H1 (cell line): Measurements from ENCODE around the gene ETS1. TPM values are rescaled to one million over a fixed set of nuclear protein-coding genes. Genes with fewer than 3 reads are reported as not detected.

Experiments
- CTCF ChIA-PET: fragments of 300-600 bp; sonication (Branson Sonifier 250); formaldehyde crosslinking; loops from one replicate; lab custom pipeline; 2021; ENCODE audit not compliant: partially characterized antibody; lab: Charles Lee
- POLR2A ChIA-PET: fragments of 300-600 bp; sonication (Branson Sonifier 250); formaldehyde crosslinking; loops from one replicate; lab custom pipeline; 2021; ENCODE audit warnings: inconsistent platforms; ENCODE audit not compliant: partially characterized antibody; lab: Charles Lee
- DNase-seq, 2 experiments: peaks; one replicate each; pipeline versions ENCODE4 v3.0.0 to v3.0.0-alpha.2; 2010 to 2022; ENCODE audit warnings: low spot score in 2 of 2, low read depth in 1 of 2, mixed read lengths in 1 of 2
- FAIRE-seq: peaks from 2 replicates; lab custom pipeline; 2011; peaks lifted over from hg19 to GRCh38; lab: Jason Lieb, UNC
- H2AFZ ChIP-seq: 2 replicates; pipeline ENCODE4 v1.8.1; 2012; ENCODE audit warnings: low read length, inconsistent platforms
- H2AK5ac ChIP-seq: 2 replicates; pipeline ENCODE4 v1.6.1; 2013; ENCODE audit warnings: low read depth, low read length
- H2BK120ac ChIP-seq: replicated peaks from 2 replicates; pipeline ENCODE3; 2013; ENCODE audit warnings: low read depth, low read length, inconsistent platforms
- H2BK12ac ChIP-seq: 2 replicates; pipeline ENCODE4 v1.6.1; 2013; ENCODE audit warnings: low read depth, low read length
- H2BK15ac ChIP-seq: 2 replicates; pipeline ENCODE4 v1.6.1; 2013; ENCODE audit warnings: low read length
- H2BK20ac ChIP-seq: 2 replicates; pipeline ENCODE4 v1.6.1; 2013; ENCODE audit warnings: low read length
- H2BK5ac ChIP-seq: 2 replicates; pipeline ENCODE4 v1.6.1; 2013; ENCODE audit warnings: low read depth, low read length
- H3K14ac ChIP-seq: 2 replicates; pipeline ENCODE4 v1.6.1; 2013; ENCODE audit warnings: inconsistent platforms; ENCODE audit not compliant: insufficient read length
- H3K18ac ChIP-seq: 2 replicates; pipeline ENCODE4 v1.6.1; 2013; ENCODE audit warnings: low read length; ENCODE audit errors: extremely low read depth
- H3K23ac ChIP-seq: 2 replicates; pipeline ENCODE4 v1.6.1; 2013; ENCODE audit warnings: inconsistent platforms; ENCODE audit not compliant: insufficient read length
- H3K23me2 ChIP-seq: 2 replicates; pipeline ENCODE4 v1.6.1; 2013; ENCODE audit warnings: low read depth, low read length
- H3K27ac ChIP-seq: 2 replicates; pipeline ENCODE4 v1.6.1; 2011; ENCODE audit warnings: low read depth, low read length, inconsistent platforms
- H3K27me3 ChIP-seq, 4 experiments: replicated peaks in 1 of 4; 1 replicate in 1 of 4; 2 replicates in 3 of 4; pipeline versions ENCODE4 v1.6.1 to v1.8.1; 2011 to 2013; ENCODE audit warnings: low read length in 3 of 4, mild to moderate bottlenecking in 3 of 4, inconsistent platforms in 2 of 4, mixed read lengths in 2 of 4, moderate library complexity in 1 of 4; ENCODE audit not compliant: control insufficient read depth in 3 of 4, insufficient read depth in 3 of 4; ENCODE audit errors: extremely low read depth in 1 of 4
- H3K36me3 ChIP-seq, 4 experiments: 2 replicates each; pipeline versions ENCODE4 v1.6.1 to v1.8.1; 2011 to 2013; ENCODE audit warnings: mild to moderate bottlenecking in 4 of 4, low read length in 3 of 4, moderate library complexity in 2 of 4, control low read depth in 1 of 4, inconsistent platforms in 1 of 4; ENCODE audit not compliant: insufficient read depth in 4 of 4, control insufficient read depth in 2 of 4
- H3K4ac ChIP-seq: replicated peaks from 2 replicates; pipeline ENCODE3; 2013; ENCODE audit warnings: low read length, low read depth, mixed read lengths, inconsistent platforms; ENCODE audit not compliant: insufficient read length
- H3K4me1 ChIP-seq, 4 experiments: replicated peaks in 1 of 4; 1 replicate in 1 of 4; 2 replicates in 3 of 4; pipeline versions ENCODE4 v1.6.1 to v1.8.1; 2011 to 2013; ENCODE audit warnings: low read length in 3 of 4, inconsistent platforms in 2 of 4, mixed read lengths in 1 of 4; ENCODE audit not compliant: insufficient read depth in 4 of 4, control insufficient read depth in 3 of 4
- H3K4me2 ChIP-seq, 2 experiments: 2 replicates each; pipeline versions ENCODE4 v1.6.1 to v1.8.1; 2011 to 2013; ENCODE audit warnings: low read depth in 2 of 2, low read length in 2 of 2, control low read depth in 1 of 2, inconsistent platforms in 1 of 2, mild to moderate bottlenecking in 1 of 2; ENCODE audit not compliant: insufficient read depth in 1 of 2
- H3K4me3 ChIP-seq, 4 experiments: fragments of 200-600, 300-600 bp in 1 of 4; sonication (generic), shearing (Covaris generic), sonication (Bioruptor Twin) in 1 of 4; 2 replicates each; pipeline versions ENCODE4 v1.5.1 to v1.8.1; 2011 to 2016; ENCODE audit warnings: low read length in 4 of 4, low read depth in 3 of 4, control low read depth in 2 of 4, inconsistent platforms in 2 of 4, mild to moderate bottlenecking in 2 of 4, mixed read lengths in 1 of 4, moderate library complexity in 1 of 4; ENCODE audit not compliant: insufficient read depth in 2 of 4; ENCODE audit errors: extremely low read depth in 1 of 4
- H3K56ac ChIP-seq: replicated peaks from 2 replicates; pipeline ENCODE3; 2013; ENCODE audit warnings: low read depth, mild to moderate bottlenecking, mixed read lengths, low read length, inconsistent platforms; ENCODE audit not compliant: insufficient read length
- H3K79me1 ChIP-seq: 2 replicates; pipeline ENCODE4 v1.6.1; 2013; ENCODE audit warnings: low read depth, low read length, control low read depth
- H3K79me2 ChIP-seq, 2 experiments: 2 replicates each; pipeline versions ENCODE4 v1.6.1 to v1.8.1; 2012 to 2013; ENCODE audit warnings: low read length in 2 of 2, mild to moderate bottlenecking in 2 of 2, inconsistent platforms in 1 of 2; ENCODE audit not compliant: insufficient read depth in 2 of 2, control insufficient read depth in 1 of 2
- H3K9ac ChIP-seq, 4 experiments: replicated peaks in 1 of 4; 1 replicate in 1 of 4; 2 replicates in 3 of 4; pipeline versions ENCODE4 v1.6.1 to v1.8.1; 2011 to 2013; ENCODE audit warnings: low read depth in 3 of 4, low read length in 3 of 4, control low read depth in 2 of 4, mild to moderate bottlenecking in 2 of 4, moderate library complexity in 2 of 4, inconsistent platforms in 1 of 4; ENCODE audit errors: extremely low read depth in 1 of 4
- H3K9me3 ChIP-seq, 2 experiments: 2 replicates each; pipeline versions ENCODE4 v1.6.1 to v1.8.1; 2012 to 2013; ENCODE audit warnings: mild to moderate bottlenecking in 2 of 2, moderate library complexity in 2 of 2, control low read depth in 1 of 2, inconsistent platforms in 1 of 2, low read depth in 1 of 2, low read length in 1 of 2, mixed read lengths in 1 of 2; ENCODE audit not compliant: insufficient read depth in 2 of 2
- H4K20me1 ChIP-seq, 2 experiments: replicated peaks in 1 of 2; 2 replicates each; pipeline versions ENCODE3 to v1.8.1; 2011 to 2013; ENCODE audit warnings: inconsistent platforms in 2 of 2, low read length in 2 of 2, mild to moderate bottlenecking in 1 of 2; ENCODE audit not compliant: insufficient read depth in 2 of 2, control insufficient read depth in 1 of 2
- H4K5ac ChIP-seq: 2 replicates; pipeline ENCODE4 v1.6.1; 2013; ENCODE audit warnings: low read length, low read depth, mixed read lengths, inconsistent platforms; ENCODE audit not compliant: insufficient read length
- H4K8ac ChIP-seq: 2 replicates; pipeline ENCODE4 v1.8.0; 2013; ENCODE audit warnings: mild to moderate bottlenecking, moderate library complexity, low read length, inconsistent platforms; ENCODE audit not compliant: insufficient read depth; ENCODE audit errors: extremely low read depth
- H4K91ac ChIP-seq: replicated peaks from 2 replicates; pipeline ENCODE3; 2013; ENCODE audit warnings: low read length, mixed read lengths, inconsistent platforms; ENCODE audit not compliant: insufficient read length
- WGBS, 2 experiments: shearing (Covaris generic) in 1 of 2; methylation state at CpG; one replicate each; pipeline versions ENCODE4 v1.1.6 to v1.1.7; 2013 to 2015; ENCODE audit warnings: low lambda C conversion rate in 2 of 2, mixed read lengths in 2 of 2, inconsistent platforms in 1 of 2, low coverage in 1 of 2, missing lambda C conversion rate in 1 of 2; ENCODE audit not compliant: insufficient replicate concordance in 2 of 2, insufficient coverage in 1 of 2, insufficient read length in 1 of 2; ENCODE audit errors: extremely low coverage in 1 of 2, missing lambda C conversion rate in 1 of 2; 5-methylcytosine and 5-hydroxymethylcytosine counted together
- polyA plus RNA-seq, 7 experiments: library from polyadenylated mRNA; depleted of rRNA in 3 of 7; stranded (reverse) in 5 of 7; unstranded in 2 of 7; fragments of >200 nt in 5 of 7; fragments of 200-250 nt in 2 of 7; gene quantifications; 1 replicate in 5 of 7; 2 replicates in 1 of 7; 4 replicates in 1 of 7; pipeline versions ENCODE4 v1.2.1 to v1.2.3, GENCODE V29; 2011 to 2013; ENCODE audit warnings: missing spikeins in 2 of 7, mixed read lengths in 2 of 7
- total RNA-seq: library from RNA; stranded (reverse); fragmentation: NEBNext Ultra II Directional; extraction: Animal tissue kit (Norgen Biotek cat#: 25700); gene quantifications from 2 replicates; pipeline ENCODE4 v1.2.1, GENCODE V29; 2021

Gene ETS1
- total and polyA plus RNA-seq, 2 of the 8 experiments (the other 6 are each of a cell fraction or from before 2014, with no cell fraction given), result 10.0 to 35.3 TPM

DNA sequence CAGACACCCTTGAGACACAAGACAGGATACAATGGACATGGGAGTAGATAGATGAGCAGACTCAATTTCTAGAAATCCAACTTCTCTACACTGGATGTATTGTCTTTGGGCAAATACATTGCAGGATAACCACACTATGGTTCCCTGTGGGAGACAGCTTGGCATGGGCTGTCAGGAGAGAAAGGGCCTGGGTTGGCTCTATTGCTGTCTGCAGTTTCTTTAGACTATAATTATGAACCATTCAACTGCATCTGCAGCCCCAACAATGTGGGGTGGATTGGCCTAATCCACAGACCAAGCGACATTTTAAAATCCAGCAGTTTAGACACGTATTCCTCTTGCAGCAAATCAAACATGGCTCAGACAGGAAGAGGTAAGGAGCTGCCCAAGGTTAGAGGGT lies 60.3 kb downstream of the ETS1 start:
- ChIA-PET POLR2A (no interaction called here), CTCF (interaction anchor here (0.8 to 1.2 kb wide), 3 partner anchors 26 to 362 kb away, joined by 3 to 4 read pairs (median 3); no protein-coding TSS in a partner anchor)
- H4K5ac ChIP-seq, result no peak overlapping the region
- no peak overlapping the region for H4K8ac ChIP-seq
- H2AFZ ChIP-seq, result no peak overlapping the region
- H3K36me3 ChIP-seq, result no peaks in the 10 kb centered on the region
- FAIRE-seq (no peak), DNase-seq (no peak)
- H3K4ac ChIP-seq, result no peak overlapping the region
- H3K4me3 ChIP-seq, result no peak overlapping the region
- no peak overlapping the region for H3K14ac ChIP-seq
- H2BK15ac ChIP-seq, result no peak overlapping the region
- H2BK12ac ChIP-seq, result no peak overlapping the region
- H2BK120ac ChIP-seq, result no peak overlapping the region
- H2BK5ac ChIP-seq, result no peak overlapping the region
- H4K20me1 ChIP-seq, result peaks cover 0 to 1% of the 10 kb centered on the region in 2 experiments
- no peak overlapping the region for H3K23ac ChIP-seq
- WGBS, 2 experiments, result 89% methylated on average over 2 of the region's 2 CpGs; no CpG with 5 or more reads in 1 of the 2 experiments
- no peaks in the 10 kb centered on the region for H3K79me1 ChIP-seq
- H3K4me2 ChIP-seq, result no peak overlapping the region
- peaks cover 3 to 50% (median 20%) of the 10 kb centered on the region in 4 experiments; a peak in 6 of 7 replicates for H3K27me3 ChIP-seq
- no peak overlapping the region for H2AK5ac ChIP-seq
- peaks cover 5% of the 10 kb centered on the region; the same call in 1 of the 2 replicates for H3K23me2 ChIP-seq
- H3K27ac ChIP-seq, result no peak overlapping the region
- H4K91ac ChIP-seq, result no peak overlapping the region
- H2BK20ac ChIP-seq, result no peak overlapping the region
- no peak overlapping the region for H3K18ac ChIP-seq
- no peak overlapping the region for H3K9ac ChIP-seq
- no peaks in the 10 kb centered on the region for H3K79me2 ChIP-seq
- H3K4me1 ChIP-seq, result peaks cover 0 to 8% (median 4%) of the 10 kb centered on the region in 4 experiments; a peak in 5 of 7 replicates
- no peak overlapping the region for H3K56ac ChIP-seq
- H3K9me3 ChIP-seq, result no peaks in the 10 kb centered on the region
